GM19193 (cell line): Measurements from ENCODE around the gene JAKMIP1.

Experiments used
- POLR2A ChIP-seq: IDR thresholded peaks from 4 replicates; pipeline ENCODE4 v1.6.1; 2011; ENCODE audit not compliant: insufficient read depth, insufficient read length; ENCODE audit errors: extremely low read depth

Gene JAKMIP1

GRCh38 chr4:6126971-6127745 is 73.2 kb downstream of the JAKMIP1 start:
- no peak for TF ChIP-seq POLR2A

- TF ChIP-seq POLR2A: no peak
These were observed 75.2 kb downstream of the JAKMIP1 start for GRCh38 chr4:6125103-6125651.

- TF ChIP-seq POLR2A: no peak
These were observed 75.8 kb downstream of the JAKMIP1 start for GRCh38 chr4:6124386-6125102.

GRCh38 chr4:6123976-6124375 is 76.4 kb downstream of the JAKMIP1 start:
- no peak for TF ChIP-seq POLR2A

- no peak for TF ChIP-seq POLR2A
These were observed 76.8 kb downstream of the JAKMIP1 start for GRCh38 chr4:6123541-6123940.

GRCh38 chr4:6123116-6123515 is 77.2 kb downstream of the JAKMIP1 start:
- TF ChIP-seq POLR2A: no peak

GRCh38 chr4:6122496-6122895 is 77.9 kb downstream of the JAKMIP1 start:
- no peak for TF ChIP-seq POLR2A

- TF ChIP-seq POLR2A: no peak
These were observed 78.4 kb downstream of the JAKMIP1 start for GRCh38 chr4:6121941-6122340.

- no peak for TF ChIP-seq POLR2A
These were observed 79.0 kb downstream of the JAKMIP1 start for GRCh38 chr4:6121276-6121850.

GRCh38 chr4:6120361-6120760 is 80.0 kb downstream of the JAKMIP1 start:
- TF ChIP-seq POLR2A: no peak

GRCh38 chr4:6119507-6120020 is 80.8 kb downstream of the JAKMIP1 start:
- no peak for TF ChIP-seq POLR2A

GRCh38 chr4:6118201-6118600 is 82.1 kb downstream of the JAKMIP1 start:
- TF ChIP-seq POLR2A: no peak

- TF ChIP-seq POLR2A: no peak
These were observed 83.6 kb downstream of the JAKMIP1 start for GRCh38 chr4:6116696-6117285.

- TF ChIP-seq POLR2A: no peak
These were observed 84.4 kb downstream of the JAKMIP1 start for GRCh38 chr4:6115746-6116586.
